GM19035 (cell line): ENCODE measurements around the gene SMG6.

Experiments used
- ATAC-seq: cut with Tn5 transposase; IDR thresholded peaks from one replicate; pipeline ENCODE4 v1.9.1; 2021; ENCODE audit not compliant: unreplicated experiment

SMG6 gene

GRCh38 chr17:2034157-2034556, 269.4 kb downstream of the SMG6 start:
- ATAC-seq = no peak

GRCh38 chr17:2033153-2033552, 270.4 kb downstream of the SMG6 start:
- ATAC-seq = no peak

GRCh38 chr17:2030779-2031163, 272.8 kb downstream of the SMG6 start:
- no peak for ATAC-seq

- ATAC-seq = peak; percentile 77
Observed at GRCh38 chr17:2029911-2030778, 273.4 kb downstream of the SMG6 start, which contains the start of gene DPH1. TSS of gene DPH1 (plus strand) at chr17:2030153. CDS start at chr17:2030170, 17 bp downstream.

GRCh38 chr17:2028737-2029136, 274.8 kb downstream of the SMG6 start:
- ATAC-seq = no peak

GRCh38 chr17:2028234-2028614, 275.4 kb downstream of the SMG6 start:
- ATAC-seq = no peak

GRCh38 chr17:2027528-2028233, 275.9 kb downstream of the SMG6 start:
- no peak for ATAC-seq

- ATAC-seq = no peak
Observed at GRCh38 chr17:2025622-2026309, 277.8 kb downstream of the SMG6 start.

GRCh38 chr17:2025220-2025621, 278.4 kb downstream of the SMG6 start, which contains the start of gene RTN4RL1:
TSS of gene RTN4RL1 (minus strand) at chr17:2025334. CDS start at chr17:2024865, 469 bp downstream.
- no peak for ATAC-seq

GRCh38 chr17:2024572-2025219, 278.9 kb downstream of the SMG6 start:
- no peak for ATAC-seq

GRCh38 chr17:2023692-2024571, 279.7 kb downstream of the SMG6 start:
- no peak for ATAC-seq

GRCh38 chr17:2023256-2023655, 280.3 kb downstream of the SMG6 start:
- ATAC-seq = no peak

GRCh38 chr17:2022647-2023240, 280.8 kb downstream of the SMG6 start:
- no peak for ATAC-seq

- ATAC-seq = no peak
Observed at GRCh38 chr17:2020721-2021120, 282.9 kb downstream of the SMG6 start.

GRCh38 chr17:2019723-2020122, 283.9 kb downstream of the SMG6 start:
- no peak for ATAC-seq

- no peak for ATAC-seq
Observed at GRCh38 chr17:2018716-2019510, 284.7 kb downstream of the SMG6 start.

- ATAC-seq = no peak
Observed at GRCh38 chr17:2017274-2017941, 286.2 kb downstream of the SMG6 start.

- no peak for ATAC-seq
Observed at GRCh38 chr17:2016494-2016893, 287.1 kb downstream of the SMG6 start.
